Endothelial cell of umbilical vein (primary cell): Measurements from ENCODE around the gene RPS6KA1. TPM values are rescaled to one million over a fixed set of nuclear protein-coding genes. Genes with fewer than 3 reads are reported as not detected.

Experiments used
- BruUV-seq: library from RNA; stranded (reverse); fragments of 400-500 nt; replicated peaks from 2 replicates; lab custom pipeline; 2021; lab: Mats Ljungman, UMichigan
- CTCF ChIA-PET: fragments of 300-600, 350-600 bp; sonication (Branson Sonifier 250); formaldehyde crosslinking; loops from one replicate; lab custom pipeline; 2021; ENCODE audit warnings: antibody characterized with exemption, inconsistent platforms; lab: Charles Lee
- POLR2A ChIA-PET: fragments of 300-600, 350-600 bp; sonication (Branson Sonifier 250); formaldehyde crosslinking; loops from one replicate; lab custom pipeline; 2021; ENCODE audit warnings: antibody characterized with exemption, inconsistent platforms; lab: Charles Lee
- DNase-seq: peaks from one replicate; pipeline ENCODE4 v3.0.0-alpha.2; 2011; ENCODE audit warnings: low read depth, low spot score
- FAIRE-seq: peaks from 2 replicates; lab custom pipeline; 2011; peaks lifted over from hg19 to GRCh38; lab: Jason Lieb, UNC
- H2AFZ ChIP-seq: 2 replicates; pipeline ENCODE4 v1.6.0; 2012; ENCODE audit warnings: low read depth, low read length, control low read depth, inconsistent platforms
- H3K27ac ChIP-seq: 2 replicates; pipeline ENCODE4 v1.5.1; 2011; ENCODE audit warnings: low read depth, mild to moderate bottlenecking, control low read depth, low read length, moderate library complexity; ENCODE audit not compliant: insufficient read depth
- H3K27me3 ChIP-seq, 2 experiments: 2 replicates each; pipeline versions ENCODE4 v1.6.0 to v1.6.1; 2011; ENCODE audit warnings: low read length in 2 of 2, mixed read lengths in 1 of 2; ENCODE audit not compliant: control insufficient read depth in 2 of 2, insufficient read depth in 2 of 2
- H3K36me3 ChIP-seq, 2 experiments: 2 replicates in 1 of 2; 3 replicates in 1 of 2; pipeline ENCODE4 v1.5.1; 2011; ENCODE audit warnings: low read length in 2 of 2, mild to moderate bottlenecking in 1 of 2, moderate library complexity in 1 of 2; ENCODE audit not compliant: control insufficient read depth in 2 of 2, insufficient read depth in 2 of 2; ENCODE audit errors: extremely low read depth in 1 of 2
- H3K4me1 ChIP-seq: 3 replicates; pipeline ENCODE4 v1.5.1; 2011; ENCODE audit warnings: mild to moderate bottlenecking, low read length; ENCODE audit not compliant: control insufficient read depth, insufficient read depth; ENCODE audit errors: extremely low read depth
- H3K4me2 ChIP-seq: 2 replicates; pipeline ENCODE4 v1.6.1; 2011; ENCODE audit warnings: low read length, control low read depth, mixed read lengths; ENCODE audit not compliant: insufficient read depth
- H3K4me3 ChIP-seq, 3 experiments: fragments of 200-600 bp in 1 of 3; sonication (generic), shearing (Covaris generic) in 1 of 3; replicated peaks in 1 of 3; 2 replicates each; pipeline ENCODE4 v1.5.1; 2011 to 2016; ENCODE audit warnings: control low read depth in 3 of 3, low read length in 3 of 3, mild to moderate bottlenecking in 2 of 3, inconsistent platforms in 1 of 3, low read depth in 1 of 3, moderate library complexity in 1 of 3; ENCODE audit not compliant: insufficient read depth in 1 of 3
- H3K79me2 ChIP-seq: 2 replicates; pipeline ENCODE4 v1.6.0; 2012; ENCODE audit warnings: low read length, inconsistent platforms; ENCODE audit not compliant: control insufficient read depth, insufficient read depth
- H3K9ac ChIP-seq: replicated peaks from 2 replicates; pipeline ENCODE3; 2011; ENCODE audit warnings: low read length, control low read depth; ENCODE audit not compliant: insufficient read depth; ENCODE audit errors: extremely low read depth
- H3K9me1 ChIP-seq: replicated peaks from 3 replicates; pipeline ENCODE4 v1.6.0; 2011; ENCODE audit warnings: mild to moderate bottlenecking, low read length; ENCODE audit not compliant: control insufficient read depth, insufficient read depth; ENCODE audit errors: extremely low read depth
- H3K9me3 ChIP-seq: replicated peaks from 2 replicates; pipeline ENCODE4 v1.5.1; 2012; ENCODE audit warnings: low read length, inconsistent platforms; ENCODE audit not compliant: control insufficient read depth, insufficient read depth
- H4K20me1 ChIP-seq: replicated peaks from 2 replicates; pipeline ENCODE3; 2011; ENCODE audit warnings: mild to moderate bottlenecking, low read length; ENCODE audit not compliant: control insufficient read depth, insufficient read depth; ENCODE audit errors: extremely low read depth
- CTCF ChIP-seq, 2 donors: IDR thresholded peaks; 1 replicate in 1 of 2; 2 replicates in 1 of 2; pipeline ENCODE4 v1.5.1; 2011; ENCODE audit warnings: low read length in 2 of 2, mild to moderate bottlenecking in 2 of 2, moderate library complexity in 2 of 2, control low read depth in 1 of 2, inconsistent platforms in 1 of 2, low read depth in 1 of 2; ENCODE audit not compliant: insufficient read depth in 1 of 2; ENCODE audit errors: extremely low read depth in 1 of 2
- EZH2 ChIP-seq: IDR thresholded peaks from 2 replicates; pipeline ENCODE4 v1.6.1; 2012; ENCODE audit warnings: borderline replicate concordance, low read depth, mild to moderate bottlenecking, moderate library complexity, low read length, inconsistent platforms; ENCODE audit not compliant: severe bottlenecking
- FOS ChIP-seq: IDR thresholded peaks from 2 replicates; pipeline ENCODE4 v1.6.1; 2011; ENCODE audit warnings: mild to moderate bottlenecking, low read length, moderate library complexity, borderline replicate concordance; ENCODE audit not compliant: insufficient read depth
- GATA2 ChIP-seq: IDR thresholded peaks from 2 replicates; pipeline ENCODE4 v1.7.0; 2011; ENCODE audit warnings: low read depth, mild to moderate bottlenecking, moderate library complexity, mixed read lengths, low read length; ENCODE audit not compliant: insufficient read length, insufficient read depth
- JUN ChIP-seq: IDR thresholded peaks from 2 replicates; pipeline ENCODE4 v1.6.1; 2011; ENCODE audit warnings: borderline replicate concordance, low read depth; ENCODE audit not compliant: insufficient read length, insufficient read depth
- MAX ChIP-seq: IDR thresholded peaks from 2 replicates; pipeline ENCODE4 v1.6.1; 2011; ENCODE audit not compliant: insufficient read depth, insufficient read length
- POLR2A ChIP-seq: IDR thresholded peaks from 2 replicates; pipeline ENCODE4 v1.6.1; 2012; ENCODE audit warnings: low read depth, mild to moderate bottlenecking, control low read depth, low read length
- POLR2AphosphoS5 ChIP-seq: IDR thresholded peaks from 2 replicates; pipeline ENCODE4 v1.6.1; 2012; ENCODE audit warnings: low read depth, mild to moderate bottlenecking, control low read depth, low read length, moderate library complexity; ENCODE audit not compliant: insufficient read depth
- dilution Hi-C: fragments of 300-500 bp; cut with MboI; formaldehyde crosslinking; loops from one replicate; pipeline ENCODE4 v1.15.0; 2019; ENCODE audit warnings: low sequenced_read_pairs; ENCODE audit not compliant: extremely low pct_ligation_motif_present
- intact Hi-C: fragments of 100-400 bp; cut with micrococcal nuclease; formaldehyde crosslinking; loops from one replicate; pipeline ENCODE4 v1.10.0; 2022
- polyA plus RNA-seq, 4 experiments: library from polyadenylated mRNA; depleted of rRNA in 3 of 4; stranded (reverse) in 3 of 4; unstranded in 1 of 4; fragments of >200 nt; gene quantifications; 2 replicates each; pipeline versions ENCODE4 v1.2.1 to v1.2.3, GENCODE V29; 2011 to 2012; ENCODE audit warnings: missing spikeins in 1 of 4
- total RNA-seq: library from RNA; stranded (reverse); gene quantifications from 2 replicates; pipeline ENCODE4 v1.2.3, GENCODE V29; 2021

RPS6KA1 gene
- total and polyA plus RNA-seq, 2 donors (not counting 3 experiments of a cell fraction or from before 2014, with no cell fraction given), result 6.7 to 15.5 TPM

- intact Hi-C loops, result no loop called here
- no peak for DNase-seq
- no peak overlapping the region for H3K4me3 ChIP-seq
- no peaks in the 10 kb centered on the region for H3K4me1 ChIP-seq
- ChIA-PET POLR2A (no interaction called here), CTCF (interaction anchor here (0.8 to 3.2 kb wide), 3 partner anchors 9 to 51 kb away, joined by 4 to 14 read pairs (median 6); no protein-coding TSS in a partner anchor)
- no peaks in the 10 kb centered on the region for H3K9me1 ChIP-seq
- H3K36me3 ChIP-seq, result no peaks in the 10 kb centered on the region
- no TSS peak for BruUV-seq
- H4K20me1 ChIP-seq, result no peaks in the 10 kb centered on the region
- TF ChIP-seq CTCF (IDR thresholded peaks at IDR 0.05; ENCODE audit: extremely low read depth in 1 of 2, insufficient read depth in 1 of 2, low read depth in 1 of 2, low read length in 2 of 2), result no peak
- TF ChIP-seq JUN, result no peak
- TF ChIP-seq POLR2AphosphoS5, result no peak
- TF ChIP-seq POLR2A, result no peak
- TF ChIP-seq GATA2, result no peak
- no peak for TF ChIP-seq MAX
- TF ChIP-seq EZH2, result no peak
- no peak for TF ChIP-seq FOS
- no peak overlapping the region for H2AFZ ChIP-seq
- H3K79me2 ChIP-seq, result no peaks in the 10 kb centered on the region
- dilution Hi-C loops, result no loop called here
- H3K9ac ChIP-seq, result no peak overlapping the region
- H3K9me3 ChIP-seq, result no peaks in the 10 kb centered on the region
- H3K27ac ChIP-seq, result no peak overlapping the region
- no peak overlapping the region for H3K4me2 ChIP-seq
- H3K27me3 ChIP-seq, result no peaks in the 10 kb centered on the region
- FAIRE-seq, result no peak
These were observed 21.4 kb downstream of the RPS6KA1 start for GRCh38 chr1:26550946-26551345.
